ENCODE measurements around the gene CCDC54. TPM values are rescaled to one million over a fixed set of nuclear protein-coding genes. Genes with fewer than 3 reads are reported as not detected.

Gene CCDC54
- total RNA-seq, 1 donor from 2014 or later: not detected

- no peak overlapping the region for H3K9ac ChIP-seq (ENCODE audit: low read length)
- Mint-ChIP-seq H3K4me3 (ENCODE audit: unreplicated experiment) (no peak overlapping the region), H3K27me3 (ENCODE audit: low read depth, unreplicated experiment) (no peaks in the 10 kb centered on the region), H3K4me1 (ENCODE audit: low read depth, unreplicated experiment) (peaks cover 4% of the 10 kb centered on the region), H3K9me3 (ENCODE audit: unreplicated experiment) (no peaks in the 10 kb centered on the region), H3K36me3 (ENCODE audit: low read depth, unreplicated experiment) (no peaks in the 10 kb centered on the region), H3K27ac (ENCODE audit: unreplicated experiment) (no peak overlapping the region)
- H2AFZ ChIP-seq (ENCODE audit: low read depth, low read length): no peak overlapping the region
- DNase-seq (ENCODE audit: low read depth): no peak
- H3K4me1 ChIP-seq (ENCODE audit: insufficient read depth, low read length): peaks cover 7% of the 10 kb centered on the region
- H3K27me3 ChIP-seq (ENCODE audit: insufficient read depth, low read length): no peaks in the 10 kb centered on the region
- H3K4me2 ChIP-seq (ENCODE audit: low read length): no peak overlapping the region
- TF ChIP-seq EZH2 (IDR thresholded peaks at IDR 0.05; ENCODE audit: insufficient read depth, low read length): no peak
- TF ChIP-seq, protein P1, sequence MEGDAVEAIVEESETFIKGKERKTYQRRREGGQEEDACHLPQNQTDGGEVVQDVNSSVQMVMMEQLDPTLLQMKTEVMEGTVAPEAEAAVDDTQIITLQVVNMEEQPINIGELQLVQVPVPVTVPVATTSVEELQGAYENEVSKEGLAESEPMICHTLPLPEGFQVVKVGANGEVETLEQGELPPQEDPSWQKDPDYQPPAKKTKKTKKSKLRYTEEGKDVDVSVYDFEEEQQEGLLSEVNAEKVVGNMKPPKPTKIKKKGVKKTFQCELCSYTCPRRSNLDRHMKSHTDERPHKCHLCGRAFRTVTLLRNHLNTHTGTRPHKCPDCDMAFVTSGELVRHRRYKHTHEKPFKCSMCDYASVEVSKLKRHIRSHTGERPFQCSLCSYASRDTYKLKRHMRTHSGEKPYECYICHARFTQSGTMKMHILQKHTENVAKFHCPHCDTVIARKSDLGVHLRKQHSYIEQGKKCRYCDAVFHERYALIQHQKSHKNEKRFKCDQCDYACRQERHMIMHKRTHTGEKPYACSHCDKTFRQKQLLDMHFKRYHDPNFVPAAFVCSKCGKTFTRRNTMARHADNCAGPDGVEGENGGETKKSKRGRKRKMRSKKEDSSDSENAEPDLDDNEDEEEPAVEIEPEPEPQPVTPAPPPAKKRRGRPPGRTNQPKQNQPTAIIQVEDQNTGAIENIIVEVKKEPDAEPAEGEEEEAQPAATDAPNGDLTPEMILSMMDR (IDR thresholded peaks at IDR 0.05; ENCODE audit: insufficient read depth, low read depth, low read length): no peak
- no peak overlapping the region for H3K4me3 ChIP-seq (ENCODE audit: insufficient read depth, low read depth, low read length)
- H3K27ac ChIP-seq (ENCODE audit: low read depth, low read length): no peak overlapping the region
- H3K9me3 ChIP-seq (ENCODE audit: insufficient read depth, low read depth, low read length): no peaks in the 10 kb centered on the region
- H4K20me1 ChIP-seq (ENCODE audit: insufficient read depth, low read length): no peaks in the 10 kb centered on the region
- H3K79me2 ChIP-seq (ENCODE audit: insufficient read depth, low read length): no peaks in the 10 kb centered on the region
- H3K36me3 ChIP-seq (ENCODE audit: insufficient read depth, low read length): no peaks in the 10 kb centered on the region
- FAIRE-seq: no peak
These were observed 49.0 kb downstream of the CCDC54 start for GRCh38 chr3:107426223-107426622.

Other genes starting within 250 kb of the CCDC54 start
- 91.6 and 101 TPM in 2 replicates for gene BBX, start 145.5 kb downstream of the CCDC54 start, total RNA-seq

Measured in astrocyte (in vitro differentiated cells and primary cell).